Measurements from ENCODE around the gene CAMK1D.
"Not testable (repeated sequence)": the region's sequence is repeated elsewhere in the genome, so short reads cannot be mapped to it uniquely, and the experiment has no call there.

CAMK1D gene

DNA sequence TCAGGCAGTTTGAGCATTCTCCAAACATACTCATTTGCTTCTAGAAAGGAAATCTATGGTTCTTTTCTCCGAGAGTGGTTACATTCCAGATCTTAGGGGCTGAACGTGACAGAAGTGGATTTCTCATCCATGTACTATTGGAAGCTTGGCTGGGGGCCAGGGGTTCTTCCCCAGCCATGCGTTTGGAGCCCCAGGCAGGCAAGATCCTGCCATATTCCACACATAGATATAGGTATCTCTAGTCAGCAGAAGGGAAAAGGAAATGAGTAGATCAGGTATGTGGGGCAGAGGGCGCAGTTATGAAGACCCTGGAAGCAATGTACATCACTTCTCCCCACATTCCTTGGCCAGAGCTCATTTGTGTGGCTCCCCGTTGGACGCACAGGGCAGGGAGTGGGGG lies 352.3 kb downstream of the CAMK1D start:
- DNase-seq (ENCODE audit: low spot score) = no peak

GRCh38 chr10:12702215-12702770 lies 352.9 kb downstream of the CAMK1D start:
- DNase-seq (ENCODE audit: low spot score) = no peak

DNA sequence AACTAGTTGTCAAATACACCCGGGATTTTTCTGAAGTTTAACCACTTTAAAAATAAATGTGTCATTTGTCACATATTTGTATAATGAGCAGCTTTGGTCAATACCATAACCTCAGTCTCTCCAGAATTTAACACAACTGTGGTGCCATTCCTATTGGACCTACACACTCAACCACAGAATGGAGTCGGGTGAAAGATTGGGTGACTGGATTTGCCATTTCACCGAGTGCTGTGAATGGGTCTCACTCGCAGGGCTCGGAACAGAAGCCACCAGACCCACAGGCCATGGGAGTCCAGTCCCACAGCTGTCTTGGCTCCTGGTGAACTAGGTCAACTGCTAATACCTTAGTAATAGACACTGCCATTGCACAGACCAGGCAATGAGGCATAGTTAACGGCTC lies 353.8 kb downstream of the CAMK1D start:
- DNase-seq (ENCODE audit: low spot score) = no peak

- peak; percentile 71 for DNase-seq (ENCODE audit: low spot score)
Observed at GRCh38 chr10:12703813-12704212, 354.5 kb downstream of the CAMK1D start.

DNA sequence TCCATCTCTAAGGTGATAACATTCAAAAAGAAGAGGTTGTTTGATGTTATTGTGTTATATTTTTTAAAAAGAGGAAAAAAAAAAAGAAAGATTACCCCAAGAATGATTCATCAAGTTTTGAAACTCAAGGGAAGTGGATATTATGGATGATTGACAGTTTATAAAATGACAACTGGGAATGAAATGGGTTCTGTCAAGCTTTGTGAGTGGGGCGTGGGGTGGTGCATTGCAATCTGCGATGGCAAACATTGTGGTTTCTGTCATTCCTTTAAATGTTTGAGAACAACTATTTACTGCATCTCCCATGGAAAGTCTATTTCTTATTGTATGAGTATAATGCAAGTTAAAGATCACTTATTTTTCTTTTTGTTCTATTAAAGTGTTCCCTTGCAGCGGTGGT lies 355.1 kb downstream of the CAMK1D start:
- no peak for DNase-seq (ENCODE audit: low spot score)

DNA sequence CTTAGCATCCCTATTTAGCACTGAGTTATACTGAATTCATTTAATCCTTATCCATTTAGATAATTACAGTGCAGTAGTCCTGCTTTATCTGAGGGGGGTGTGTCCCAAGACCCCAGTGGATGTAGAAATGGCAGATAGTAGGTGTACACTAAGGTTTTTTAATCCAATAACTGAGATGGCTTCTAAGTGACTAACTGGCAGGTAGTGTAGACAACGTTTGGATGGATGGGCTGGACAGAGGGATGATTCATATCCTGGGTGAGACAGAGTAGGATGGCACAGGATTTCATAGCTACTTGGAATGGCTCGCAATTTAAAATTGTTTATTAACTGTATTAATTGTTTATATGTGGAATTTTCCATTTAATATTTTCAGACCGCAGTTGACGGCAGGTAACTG lies 356.6 kb downstream of the CAMK1D start:
- peak; percentile 56 for DNase-seq (ENCODE audit: low spot score)

GRCh38 chr10:12707461-12708185 lies 358.3 kb downstream of the CAMK1D start:
- peak; percentile 51 for DNase-seq (ENCODE audit: low spot score)

DNA sequence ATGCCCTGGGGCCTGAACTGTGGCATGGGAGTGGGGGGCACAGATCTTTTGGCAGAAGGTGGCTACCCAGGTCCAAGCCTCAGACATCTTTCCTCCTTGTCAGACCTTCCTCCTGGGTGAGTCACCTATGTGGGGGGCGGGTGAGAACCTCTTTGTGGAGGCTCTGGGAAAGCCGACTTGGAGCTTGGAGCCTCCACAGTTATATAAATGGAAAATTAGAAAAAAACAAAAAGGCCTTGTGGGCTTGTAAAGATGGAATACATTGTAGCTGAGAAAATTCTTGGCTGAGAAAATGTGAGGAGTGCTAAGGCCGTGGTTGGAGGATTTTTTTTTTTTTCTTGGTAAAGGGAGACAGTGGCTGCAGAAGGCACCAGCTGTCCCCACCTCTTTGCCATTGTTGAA lies 359.7 kb downstream of the CAMK1D start:
- DNase-seq (ENCODE audit: low spot score) = no peak

GRCh38 chr10:12709521-12709963 lies 360.2 kb downstream of the CAMK1D start:
- DNase-seq (ENCODE audit: low spot score) = no peak

DNA sequence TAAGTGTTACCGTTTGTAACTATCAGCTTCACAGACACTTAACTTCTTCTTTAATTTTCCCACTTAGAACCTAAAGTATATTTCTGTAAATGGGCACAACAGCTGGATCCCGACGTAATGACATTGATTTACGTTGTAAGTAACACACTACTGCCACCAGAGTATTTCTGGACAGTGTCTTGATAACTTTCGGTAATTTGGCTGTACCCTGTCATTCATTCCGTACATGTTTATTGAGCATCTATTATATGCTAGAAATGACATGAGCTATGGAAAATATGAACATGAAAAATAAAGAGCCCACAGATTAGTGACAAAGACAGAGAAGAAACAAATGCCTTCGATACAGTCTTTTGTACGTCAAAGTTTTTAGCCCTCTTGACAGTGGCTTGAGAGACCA lies 360.8 kb downstream of the CAMK1D start:
- DNase-seq (ENCODE audit: low spot score) = no peak

- peak; percentile 84 for DNase-seq (ENCODE audit: low spot score)
Observed at GRCh38 chr10:12710594-12711349, 361.4 kb downstream of the CAMK1D start.

GRCh38 chr10:12711350-12711708 lies 362.0 kb downstream of the CAMK1D start:
- DNase-seq (ENCODE audit: low spot score) = no peak

DNA sequence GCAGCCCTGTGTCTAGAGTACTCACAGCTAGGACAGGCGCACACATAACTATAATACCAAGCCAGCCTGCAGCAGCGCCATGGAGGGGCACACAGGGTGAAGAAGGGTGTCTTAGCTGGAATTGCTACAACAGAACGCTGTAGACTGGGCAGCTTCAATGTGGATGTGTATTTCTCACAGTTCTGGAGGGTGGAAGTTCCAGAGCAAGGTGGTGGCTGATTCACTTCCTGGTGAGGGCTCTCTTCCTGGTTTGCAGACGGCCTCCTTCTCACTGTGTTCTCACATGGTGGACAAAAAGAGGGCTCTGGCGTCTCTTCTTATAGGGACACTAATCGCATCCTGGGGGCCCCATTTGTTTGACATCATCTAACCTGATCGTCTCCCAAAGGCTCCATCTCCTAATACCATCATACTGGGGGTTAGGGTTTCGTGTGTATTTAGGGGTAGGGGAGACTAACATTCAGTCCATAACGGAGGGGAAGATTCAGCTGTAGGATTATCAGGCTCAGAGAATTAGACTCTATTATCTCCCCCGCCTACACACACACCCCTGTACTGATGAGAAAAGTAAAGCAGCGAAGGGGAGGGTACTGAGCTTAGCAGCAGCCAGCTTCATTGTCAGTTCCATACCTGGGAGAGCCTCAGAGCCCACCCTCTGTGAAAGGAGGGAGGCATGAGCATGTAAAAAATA lies 363.1 kb downstream of the CAMK1D start:
- no peak for DNase-seq (ENCODE audit: low spot score)

GRCh38 chr10:12712984-12713316 lies 363.6 kb downstream of the CAMK1D start:
- not testable (repeated sequence) for DNase-seq (ENCODE audit: low spot score)

GRCh38 chr10:12716042-12716441 lies 366.7 kb downstream of the CAMK1D start:
- DNase-seq (ENCODE audit: low spot score) = no peak

DNA sequence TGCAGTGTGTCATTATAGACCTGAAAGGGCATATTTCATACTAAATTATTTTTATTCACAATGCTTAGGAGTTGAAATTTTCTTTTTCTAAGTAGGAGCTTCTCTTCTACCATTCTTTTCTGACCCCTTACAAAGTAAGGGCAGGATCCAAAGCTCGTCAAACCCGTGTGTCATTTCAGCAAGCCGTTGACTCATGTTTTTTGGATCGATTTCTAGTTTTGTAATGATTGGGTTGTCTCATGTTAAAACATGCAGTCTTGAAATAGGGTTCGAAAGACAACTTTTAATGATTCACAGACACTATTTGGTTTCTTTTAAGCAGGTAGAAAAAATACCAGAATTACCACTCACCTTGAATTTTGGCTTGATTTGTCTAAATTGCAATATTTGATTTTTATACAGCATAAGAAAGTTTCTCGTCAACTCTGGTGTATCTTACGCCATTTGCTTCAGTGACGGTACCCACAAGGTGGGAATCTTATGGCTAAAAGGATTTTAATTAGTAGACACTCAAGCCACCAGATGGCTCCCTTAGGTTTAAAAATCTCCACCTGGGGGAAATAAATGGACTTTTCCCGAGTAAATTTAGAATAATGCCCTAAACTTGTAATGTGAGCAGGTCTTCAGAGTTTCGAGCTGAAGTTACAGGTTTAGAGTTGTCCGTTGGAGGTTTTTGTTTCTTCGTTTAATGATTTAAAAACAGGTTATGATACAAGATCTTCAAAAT lies 368.8 kb downstream of the CAMK1D start:
- no peak for DNase-seq (ENCODE audit: low spot score)

GRCh38 chr10:12719365-12719764 lies 370.0 kb downstream of the CAMK1D start:
- DNase-seq (ENCODE audit: low spot score) = no peak

DNA sequence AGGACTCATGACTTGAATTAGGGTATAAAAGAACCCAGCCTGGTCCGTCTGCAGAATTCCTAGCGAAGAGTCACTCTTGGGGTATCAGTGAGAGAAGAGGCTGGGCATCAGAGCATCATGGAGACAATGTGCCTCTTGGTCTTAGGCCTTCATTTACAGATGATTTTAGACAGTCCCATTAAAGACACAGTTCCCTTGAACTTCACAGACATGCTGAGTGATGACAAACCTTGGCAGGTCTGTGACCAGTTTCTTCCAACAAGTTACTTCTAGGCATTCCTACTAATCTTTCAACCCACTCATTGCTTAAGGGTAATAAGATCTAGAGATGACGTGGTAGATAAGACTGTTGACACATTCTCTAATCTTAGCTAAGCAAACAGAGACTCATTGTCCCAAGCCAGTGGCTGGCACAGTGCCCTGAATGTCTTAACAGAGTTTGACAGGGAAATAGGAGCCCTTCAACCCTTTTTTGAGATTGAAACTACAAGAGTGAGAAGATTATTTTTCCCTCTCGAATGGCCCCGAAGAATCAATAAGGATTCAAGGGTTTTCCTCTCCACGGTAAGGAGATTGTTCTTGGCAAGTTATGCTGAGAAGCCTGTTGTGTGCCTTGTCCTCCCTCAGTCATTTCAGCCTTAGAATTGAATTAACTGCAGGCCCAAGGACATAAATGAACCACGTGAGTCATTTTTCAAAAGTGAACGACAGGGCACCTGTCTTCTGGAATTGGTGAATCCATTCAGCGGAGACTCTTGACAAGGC lies 371.1 kb downstream of the CAMK1D start:
- DNase-seq (ENCODE audit: low spot score) = peak; percentile 98

GRCh38 chr10:12721334-12721733 lies 372.0 kb downstream of the CAMK1D start:
- no peak for DNase-seq (ENCODE audit: low spot score)

DNA sequence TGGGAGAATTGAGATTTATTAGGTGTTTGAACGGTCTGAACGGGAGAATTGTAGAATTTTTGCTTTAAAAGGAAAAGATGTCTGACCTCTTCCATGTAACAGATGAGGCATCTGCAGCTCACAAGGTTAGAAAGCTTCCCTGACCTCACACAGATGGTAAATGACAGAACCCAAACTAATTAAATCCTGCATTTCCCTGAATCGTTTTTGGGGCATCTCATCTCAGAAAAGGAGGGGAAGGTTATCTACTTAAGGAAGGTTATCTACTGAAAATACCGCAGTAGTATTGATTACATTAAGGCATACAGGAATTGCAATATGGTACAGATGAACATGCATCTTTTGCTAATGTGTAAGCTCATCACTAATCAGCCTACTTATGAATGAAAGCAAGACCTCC lies 373.9 kb downstream of the CAMK1D start:
- DNase-seq (ENCODE audit: low spot score) = no peak

GRCh38 chr10:12724807-12725579 lies 375.6 kb downstream of the CAMK1D start:
- DNase-seq (ENCODE audit: low spot score) = no peak

All from RKO (cell line).